Stimulated activated naive CD8-positive, alpha-beta T cell treated with anti-CD3 and anti-CD28 coated beads, Interleukin-15, Interleukin-2, amounts not matched to agents 100 U/mL and 50 U/mL, for 24 hours (primary cell): ENCODE results near the gene SPATA31E1.
"Not testable (repeated sequence)": the region's sequence is repeated elsewhere in the genome, so short reads cannot be mapped to it uniquely, and the experiment has no call there.

Source experiments
- ATAC-seq: fragments of 150-1000 bp; cut with Tn5 transposase; one replicate; pipeline ENCODE4 v1.10.0; 2021
- DNase-seq: peaks from one replicate; pipeline ENCODE4 v3.0.0; 2021

Gene SPATA31E1

GRCh38 chr9:87934444-87934843, 51.8 kb downstream of the SPATA31E1 start:
- not testable (repeated sequence) for ATAC-seq, DNase-seq

GRCh38 chr9:87937352-87937751, 54.7 kb downstream of the SPATA31E1 start:
- not testable (repeated sequence) for DNase-seq, ATAC-seq

GRCh38 chr9:87937918-87938317, 55.2 kb downstream of the SPATA31E1 start:
- ATAC-seq, DNase-seq: not testable (repeated sequence)

DNA sequence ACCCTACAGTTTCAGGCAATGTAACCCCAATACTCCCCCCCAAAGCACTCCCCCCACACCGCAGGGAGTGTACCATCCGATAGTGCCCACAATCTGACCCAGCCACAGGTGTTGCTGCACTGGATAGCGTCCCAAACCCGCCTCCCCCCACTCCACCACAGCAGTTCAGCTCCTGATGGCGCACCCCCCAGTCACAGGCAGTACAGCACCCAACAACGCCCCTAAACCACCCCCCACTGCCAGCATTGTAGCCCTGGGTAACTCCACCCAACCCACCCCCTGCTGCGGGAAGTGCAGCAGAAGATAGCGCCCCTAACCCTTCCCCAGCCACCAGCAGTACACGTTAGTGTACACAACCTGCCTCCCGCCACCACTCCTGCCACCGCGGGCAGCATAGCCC, 55.7 kb downstream of the SPATA31E1 start:
- not testable (repeated sequence) for DNase-seq, ATAC-seq
